GM19351 (cell line): Measurements from ENCODE around the gene SRRM1.
"Not testable (repeated sequence)": the region's sequence is repeated elsewhere in the genome, so short reads cannot be mapped to it uniquely, and the experiment has no call there.

Experiments used
- ATAC-seq: cut with Tn5 transposase; IDR thresholded peaks from one replicate; pipeline ENCODE4 v1.9.1; 2021; ENCODE audit warnings: mild to moderate bottlenecking, moderate library complexity; ENCODE audit not compliant: unreplicated experiment

Gene SRRM1

GRCh38 chr1:24641646-24642151 lies 1.4 kb upstream of the SRRM1 start:
- no peak for ATAC-seq

DNA sequence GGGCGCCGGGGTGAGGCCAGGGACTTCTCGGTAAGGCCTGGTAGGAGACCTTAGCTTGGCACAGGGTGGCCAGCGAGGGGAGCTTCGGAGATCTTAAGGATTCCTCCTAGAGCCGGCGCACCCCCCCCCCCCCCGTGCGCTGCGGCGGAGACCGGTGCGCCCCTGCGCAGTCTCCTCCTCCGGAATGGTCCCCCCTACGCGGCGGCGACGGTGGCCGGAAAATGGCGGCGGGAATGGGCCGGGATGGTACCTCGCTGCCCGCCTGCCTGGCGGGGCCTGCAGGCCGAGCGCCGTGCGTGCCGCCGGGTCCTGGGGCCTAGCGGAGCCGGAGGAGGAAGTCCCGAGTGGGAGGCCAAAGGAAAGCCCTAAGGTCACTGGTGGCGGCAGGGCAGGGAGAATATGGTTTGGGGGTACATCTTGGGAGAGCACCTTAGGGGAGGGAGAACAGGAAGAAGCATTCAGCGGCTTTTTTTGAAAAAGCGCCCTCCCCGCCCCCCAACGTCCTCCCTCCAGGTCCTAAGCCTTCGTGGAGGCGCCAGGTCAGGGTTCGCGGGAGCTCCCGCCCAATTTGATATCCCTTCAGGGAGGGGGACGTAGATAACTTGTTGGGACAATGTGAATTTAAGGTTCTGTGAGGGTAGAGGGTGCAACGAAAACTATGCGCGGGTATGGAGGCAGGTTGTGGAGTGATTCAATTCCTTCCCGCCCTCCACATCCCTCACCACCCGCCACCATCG lies 429 bp downstream of the SRRM1 start:
- ATAC-seq = peak; percentile 11

DNA sequence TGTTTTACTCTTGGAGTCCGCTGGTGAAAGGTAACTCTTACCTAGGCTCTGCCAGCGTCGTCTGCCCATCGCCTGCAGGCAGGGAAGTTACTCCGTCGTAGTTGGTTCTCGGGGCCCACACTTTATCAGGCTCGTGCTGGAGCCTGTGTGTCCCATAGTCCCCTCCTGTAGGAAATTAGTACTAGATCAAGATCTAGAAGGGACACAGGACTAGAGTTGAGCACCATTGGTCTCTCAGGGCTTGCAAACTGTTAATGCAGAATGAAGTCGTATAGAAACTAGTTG lies 940 bp downstream of the SRRM1 start:
- no peak for ATAC-seq

- ATAC-seq = no peak
These were observed 5.8 kb downstream of the SRRM1 start for GRCh38 chr1:24648919-24649318.

DNA sequence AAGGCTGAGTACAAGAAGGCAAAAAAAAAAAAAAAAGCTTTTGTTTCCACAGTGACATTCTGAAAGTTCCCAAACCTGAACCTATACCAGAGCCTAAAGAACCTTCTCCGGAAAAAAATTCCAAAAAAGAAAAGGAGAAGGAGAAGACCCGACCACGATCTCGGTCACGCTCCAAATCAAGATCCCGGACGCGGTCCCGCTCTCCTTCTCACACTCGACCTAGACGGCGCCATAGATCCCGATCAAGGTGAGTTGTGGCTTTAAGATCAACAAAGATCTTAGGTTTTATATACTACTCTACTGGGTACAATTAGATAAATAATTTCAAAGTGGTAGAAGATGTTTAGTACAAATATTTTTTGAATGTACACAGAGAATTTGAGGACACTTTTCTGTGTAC lies 9.3 kb downstream of the SRRM1 start:
- ATAC-seq = no peak

GRCh38 chr1:24654010-24654409 lies 10.9 kb downstream of the SRRM1 start:
- no peak for ATAC-seq

- ATAC-seq = no peak
These were observed 12.9 kb downstream of the SRRM1 start for GRCh38 chr1:24656046-24656445.

GRCh38 chr1:24657781-24658180 lies 14.7 kb downstream of the SRRM1 start:
- ATAC-seq = no peak

- ATAC-seq = no peak
These were observed 16.2 kb downstream of the SRRM1 start for GRCh38 chr1:24659166-24659904.

- ATAC-seq = no peak
These were observed 17.0 kb downstream of the SRRM1 start for GRCh38 chr1:24659993-24660665.

- no peak for ATAC-seq
These were observed 21.5 kb downstream of the SRRM1 start for GRCh38 chr1:24664507-24665033.

GRCh38 chr1:24666794-24667193 lies 23.7 kb downstream of the SRRM1 start:
- ATAC-seq = no peak

DNA sequence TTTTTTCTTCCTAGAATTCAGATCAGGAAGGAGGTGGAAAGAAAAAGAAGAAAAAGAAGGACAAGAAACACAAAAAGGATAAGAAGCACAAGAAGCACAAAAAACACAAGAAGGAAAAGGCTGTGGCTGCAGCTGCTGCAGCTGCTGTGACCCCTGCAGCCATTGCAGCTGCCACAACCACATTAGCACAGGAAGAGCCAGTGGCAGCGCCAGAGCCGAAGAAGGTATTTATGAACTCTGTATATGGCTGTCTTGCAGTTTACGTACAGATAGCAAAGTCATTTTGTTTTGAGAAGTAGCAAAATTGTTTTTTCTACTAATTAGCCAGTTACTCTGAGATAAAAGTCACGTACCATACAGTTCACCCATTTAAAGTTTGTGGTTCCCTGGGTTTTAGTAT lies 28.3 kb downstream of the SRRM1 start:
- ATAC-seq = not testable (repeated sequence)

DNA sequence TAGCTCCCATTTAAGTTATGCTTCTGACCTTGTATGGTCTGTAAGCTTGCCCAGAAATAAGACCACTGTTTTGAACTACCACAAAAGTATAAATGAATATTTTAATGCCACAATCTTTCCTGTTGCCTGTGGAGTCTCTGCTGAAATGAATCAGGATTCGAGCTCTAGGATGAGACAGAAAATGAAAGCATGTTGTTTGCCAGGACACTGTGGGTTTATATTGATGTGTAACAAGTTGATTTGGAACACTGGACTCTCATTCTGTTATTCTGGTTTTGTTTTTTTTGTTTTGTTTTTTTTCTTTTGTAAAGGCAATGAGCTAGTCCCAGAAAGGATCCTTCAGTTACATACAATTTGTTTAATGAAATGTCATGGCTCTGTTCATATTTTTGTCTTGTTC lies 29.6 kb downstream of the SRRM1 start:
- not testable (repeated sequence) for ATAC-seq

DNA sequence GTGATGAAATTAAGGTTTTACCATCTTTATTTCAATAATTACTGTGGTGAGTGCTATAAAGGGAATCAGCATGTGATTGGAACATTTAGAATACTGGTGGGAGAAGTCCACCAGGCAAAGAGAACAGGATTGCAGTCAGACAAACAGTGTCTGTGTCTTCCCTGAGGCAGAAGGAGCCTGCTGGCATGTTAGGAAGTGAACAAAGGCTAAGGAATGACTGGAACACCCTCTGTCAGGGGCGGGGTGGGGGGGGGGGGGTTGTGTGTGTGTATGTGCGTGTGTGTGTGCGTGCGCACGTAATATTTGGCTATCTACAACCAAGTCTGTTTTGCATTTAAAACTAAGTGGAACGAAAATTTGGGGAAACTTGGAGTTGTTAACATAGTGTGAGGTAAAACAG lies 30.2 kb downstream of the SRRM1 start:
- ATAC-seq = no peak

DNA sequence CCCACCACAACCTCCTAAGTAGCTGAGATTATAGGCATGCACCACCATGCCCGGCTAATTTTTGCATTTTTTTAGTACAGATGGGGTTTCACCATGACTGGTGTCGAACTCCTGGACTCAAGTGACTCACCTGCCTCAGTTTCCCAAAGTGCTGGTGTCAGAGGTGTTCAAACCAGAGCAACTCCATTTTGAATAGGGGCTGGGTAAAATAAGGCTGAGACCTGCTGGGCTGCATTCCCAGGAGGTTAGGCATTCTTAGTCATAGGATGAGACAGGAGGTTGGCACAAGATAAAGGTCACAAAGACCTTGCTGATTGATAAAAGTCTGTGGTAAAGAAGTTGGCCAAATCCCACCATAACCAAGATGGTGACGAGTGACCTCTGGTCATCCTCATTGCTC lies 35.3 kb downstream of the SRRM1 start:
- ATAC-seq = not testable (repeated sequence)

GRCh38 chr1:24679725-24680124 lies 36.6 kb downstream of the SRRM1 start:
- no peak for ATAC-seq

DNA sequence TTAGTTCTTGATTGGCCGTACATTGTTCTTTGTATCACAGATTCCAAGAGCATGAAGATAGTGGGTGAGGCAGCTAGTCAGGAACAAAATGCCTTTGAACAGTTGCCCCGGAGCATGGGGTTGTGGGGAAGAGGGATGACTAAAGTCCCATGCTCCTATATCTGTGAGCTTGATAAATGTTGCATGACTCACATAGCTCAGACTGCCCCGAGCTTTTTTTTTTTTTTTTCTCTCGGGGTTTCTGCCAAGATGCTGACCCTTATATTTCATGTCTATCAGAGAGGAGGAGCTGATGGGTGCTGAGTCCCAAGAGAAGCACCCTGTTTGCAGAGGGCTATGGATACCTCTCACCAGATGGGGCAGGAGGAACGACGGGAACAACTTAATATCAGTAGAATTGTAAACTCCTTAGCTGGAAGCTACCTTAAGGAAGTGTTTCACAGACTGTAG lies 40.6 kb downstream of the SRRM1 start:
- ATAC-seq = no peak

DNA sequence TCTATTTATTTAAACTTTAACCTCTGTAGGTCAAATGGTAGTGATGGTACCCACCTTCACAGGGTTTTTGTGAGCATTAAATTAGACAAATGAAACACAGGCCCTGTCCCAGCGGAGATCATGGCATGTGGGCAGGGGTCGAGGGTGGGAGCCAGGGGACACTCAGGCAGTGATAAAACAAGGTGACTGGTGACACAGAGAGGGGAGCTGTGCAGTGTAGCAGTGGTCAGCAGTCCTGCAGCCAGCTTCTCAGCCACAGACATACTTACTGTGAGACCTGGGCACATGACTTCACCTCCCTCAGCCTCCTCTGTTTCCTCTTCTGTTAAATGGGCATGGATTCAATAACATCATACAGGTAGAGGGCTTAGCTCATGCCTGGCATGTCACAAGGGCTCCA lies 44.9 kb downstream of the SRRM1 start:
- ATAC-seq = no peak

- no peak for ATAC-seq
These were observed 45.6 kb downstream of the SRRM1 start for GRCh38 chr1:24688621-24689195.

GRCh38 chr1:24691051-24691450 lies 47.9 kb downstream of the SRRM1 start:
- ATAC-seq = no peak
